Fibroblast of pulmonary artery (primary cell): ENCODE results near the gene CBS.
"Not testable (repeated sequence)": the region's sequence is repeated elsewhere in the genome, so short reads cannot be mapped to it uniquely, and the experiment has no call there.

ENCODE experiments used
- DNase-seq: peaks from one replicate; pipeline ENCODE4 v3.0.0-alpha.2; 2010; ENCODE audit warnings: low read depth
- H3K4me3 ChIP-seq: replicated peaks from 2 replicates; pipeline ENCODE4 v1.5.1; 2011; ENCODE audit warnings: low read depth, mild to moderate bottlenecking, control low read depth, low read length, moderate library complexity

Gene CBS

DNA sequence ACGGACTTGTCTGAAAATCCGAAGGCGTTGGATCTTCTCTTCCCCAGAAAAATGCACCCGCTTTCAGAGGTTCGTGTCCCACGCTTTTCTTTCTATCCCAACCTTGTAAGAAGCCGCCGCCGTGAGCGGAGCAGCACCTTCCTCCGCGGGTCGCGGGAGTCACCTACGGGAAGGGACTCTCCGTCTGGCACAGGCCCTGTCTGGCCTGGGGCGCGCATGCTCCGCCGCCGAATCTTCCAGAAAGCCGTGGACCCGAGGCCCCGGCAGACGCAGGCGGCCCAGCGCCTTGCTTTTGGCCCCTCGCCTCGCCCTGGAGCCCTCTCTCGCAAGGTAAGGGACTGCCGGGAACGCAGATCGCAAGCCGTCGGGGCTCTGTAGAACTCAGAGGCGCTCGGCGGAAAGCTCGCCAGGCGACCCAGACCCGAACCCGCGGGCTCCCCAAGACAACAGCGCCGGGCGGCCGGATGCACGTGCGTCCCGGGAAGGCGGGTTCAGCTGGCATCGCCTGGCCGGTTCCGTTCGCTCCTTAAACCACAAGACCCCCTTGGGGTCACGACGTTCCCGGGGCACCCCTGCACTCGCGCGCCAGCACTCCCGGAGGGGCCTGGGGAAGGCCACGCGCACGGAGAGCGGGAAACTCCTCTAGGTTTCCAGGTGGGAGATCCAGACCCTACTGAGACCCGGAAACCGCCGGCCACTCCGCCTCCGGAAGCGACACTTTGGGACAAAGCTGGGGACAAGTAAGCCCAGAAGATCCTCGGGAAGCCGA, 1.1 kb downstream of the CBS start:
- H3K4me3 ChIP-seq, DNase-seq: not testable (repeated sequence)

DNA sequence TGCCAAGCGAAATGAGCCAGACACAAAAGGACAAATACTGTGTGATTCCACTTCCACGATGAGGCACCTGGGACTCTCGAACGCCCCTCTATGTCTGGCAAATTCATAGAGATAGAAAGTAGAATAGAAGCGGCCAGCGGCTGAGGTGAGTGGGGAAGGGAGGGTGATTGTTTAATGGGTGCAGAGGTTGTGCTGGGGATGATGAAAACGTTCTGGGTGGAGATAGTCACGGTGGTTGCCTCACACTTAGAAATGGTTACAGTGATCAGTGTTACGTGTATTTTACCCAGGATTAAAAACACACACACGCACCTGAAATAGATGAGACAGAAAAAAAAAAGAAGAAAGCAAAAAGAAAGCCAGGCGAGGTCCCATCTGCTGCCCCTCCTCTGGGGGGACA, 2.9 kb downstream of the CBS start:
- DNase-seq, H3K4me3 ChIP-seq: not testable (repeated sequence)

DNA sequence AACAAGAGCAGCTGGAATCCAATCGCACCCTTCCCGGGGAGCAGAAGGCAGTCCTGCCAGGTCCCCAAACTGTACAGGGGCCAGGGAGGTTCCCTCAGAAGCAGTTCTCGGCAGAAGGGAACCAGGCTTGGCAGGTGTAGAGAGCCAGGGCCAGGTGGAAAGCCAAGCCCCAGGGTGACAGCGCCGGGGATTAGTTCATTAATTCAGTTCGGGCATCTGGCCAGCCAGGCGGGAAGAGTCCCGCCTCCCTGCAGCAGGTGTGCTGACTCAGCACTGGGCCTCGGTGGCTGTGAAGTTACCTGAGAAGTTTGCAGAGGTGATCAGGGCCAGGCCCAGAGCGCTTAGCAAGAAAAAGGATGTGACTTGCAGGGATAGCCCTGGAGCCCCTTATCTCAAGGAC, 6.0 kb downstream of the CBS start:
- DNase-seq, H3K4me3 ChIP-seq: not testable (repeated sequence)

DNA sequence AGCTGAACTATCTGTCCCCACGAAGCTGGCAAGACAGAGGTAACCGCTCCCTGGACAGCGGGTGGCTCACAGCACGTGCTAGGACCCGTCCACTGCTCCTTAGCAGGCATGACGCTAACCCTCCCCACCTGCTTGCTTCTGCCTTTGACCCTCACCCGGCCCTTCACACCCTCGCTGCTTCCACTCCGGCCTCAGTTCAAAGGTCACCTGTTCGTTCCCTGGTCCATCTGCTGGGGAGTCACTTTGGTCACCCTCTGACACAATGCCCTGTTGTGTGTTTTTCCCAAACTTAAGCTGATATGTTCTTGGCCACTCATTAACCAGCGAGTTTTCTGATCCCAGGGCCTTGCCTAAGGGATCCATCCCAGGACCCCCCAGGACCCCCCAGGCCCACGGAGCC, 7.6 kb downstream of the CBS start:
- DNase-seq, H3K4me3 ChIP-seq: not testable (repeated sequence)

DNA sequence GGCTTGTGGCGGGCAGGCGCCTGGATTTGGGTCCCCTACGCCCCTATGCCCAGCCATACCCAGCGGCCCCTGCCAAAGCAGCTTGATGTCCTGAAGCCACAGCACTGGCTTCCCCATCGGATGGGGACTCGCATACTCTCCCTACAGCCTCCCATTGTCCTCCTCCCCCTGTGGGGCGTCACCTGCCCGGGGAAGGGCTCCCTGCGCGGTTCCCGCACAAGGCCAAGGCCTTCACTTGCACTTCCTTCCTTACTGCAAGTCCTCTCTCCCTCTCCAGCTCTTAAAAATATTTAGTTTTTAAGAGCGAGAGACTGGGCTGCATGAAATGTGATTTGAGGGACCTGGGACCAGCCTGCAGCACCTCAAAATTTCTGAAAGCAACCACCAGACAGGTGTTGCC, 8.9 kb downstream of the CBS start:
- not testable (repeated sequence) for H3K4me3 ChIP-seq, DNase-seq

DNA sequence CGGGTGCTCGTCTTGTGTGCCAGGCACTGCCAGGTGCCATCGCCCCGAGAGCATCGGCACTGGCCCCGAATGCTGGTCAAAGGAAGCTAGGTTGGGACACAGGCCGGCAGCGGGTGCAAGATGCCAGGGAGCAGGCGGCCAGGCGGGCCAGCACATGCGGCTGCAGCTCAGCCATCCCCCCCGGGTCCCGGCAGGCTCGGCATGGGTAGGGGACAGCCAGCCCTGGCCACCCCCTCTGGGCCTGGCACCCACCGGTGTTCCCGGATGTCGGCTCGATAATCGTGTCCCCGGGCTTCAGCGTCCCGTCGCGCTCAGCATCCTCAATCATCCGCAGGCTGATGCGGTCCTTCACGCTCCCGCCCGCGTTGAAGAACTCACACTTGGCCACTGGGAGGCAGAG, 9.6 kb downstream of the CBS start:
- H3K4me3 ChIP-seq, DNase-seq: not testable (repeated sequence)

DNA sequence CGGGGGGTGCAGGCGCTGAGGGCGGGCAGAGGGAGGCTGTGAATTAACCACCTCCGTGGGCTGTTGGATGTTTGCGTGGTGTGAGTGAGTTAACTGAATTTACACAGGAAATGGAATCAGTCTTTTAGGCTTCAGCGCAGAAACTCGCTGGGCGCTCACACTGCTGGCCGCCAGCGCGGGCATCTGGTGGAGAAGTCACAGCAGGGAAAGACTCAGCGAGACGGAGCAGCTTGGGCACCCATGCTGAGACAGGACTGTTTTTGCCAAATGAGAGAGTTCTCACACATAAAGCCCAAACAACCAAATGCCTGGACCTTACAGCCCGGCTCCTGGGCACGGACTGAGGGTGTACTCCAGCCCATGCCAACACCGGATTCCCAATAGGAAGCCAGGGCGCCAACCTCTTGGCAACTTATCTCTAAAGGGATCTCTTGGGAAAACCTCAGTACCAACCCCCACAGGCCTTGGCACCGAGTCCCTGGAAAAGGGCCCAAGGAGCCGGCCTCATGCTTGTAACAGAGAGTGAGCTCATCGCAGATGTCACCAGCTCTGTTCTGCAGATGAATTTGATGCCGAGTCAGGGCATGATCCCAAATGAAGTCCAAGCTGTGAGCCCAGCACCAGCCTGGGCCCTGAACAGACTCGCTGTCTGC, 11.2 kb downstream of the CBS start:
- not testable (repeated sequence) for H3K4me3 ChIP-seq, DNase-seq

DNA sequence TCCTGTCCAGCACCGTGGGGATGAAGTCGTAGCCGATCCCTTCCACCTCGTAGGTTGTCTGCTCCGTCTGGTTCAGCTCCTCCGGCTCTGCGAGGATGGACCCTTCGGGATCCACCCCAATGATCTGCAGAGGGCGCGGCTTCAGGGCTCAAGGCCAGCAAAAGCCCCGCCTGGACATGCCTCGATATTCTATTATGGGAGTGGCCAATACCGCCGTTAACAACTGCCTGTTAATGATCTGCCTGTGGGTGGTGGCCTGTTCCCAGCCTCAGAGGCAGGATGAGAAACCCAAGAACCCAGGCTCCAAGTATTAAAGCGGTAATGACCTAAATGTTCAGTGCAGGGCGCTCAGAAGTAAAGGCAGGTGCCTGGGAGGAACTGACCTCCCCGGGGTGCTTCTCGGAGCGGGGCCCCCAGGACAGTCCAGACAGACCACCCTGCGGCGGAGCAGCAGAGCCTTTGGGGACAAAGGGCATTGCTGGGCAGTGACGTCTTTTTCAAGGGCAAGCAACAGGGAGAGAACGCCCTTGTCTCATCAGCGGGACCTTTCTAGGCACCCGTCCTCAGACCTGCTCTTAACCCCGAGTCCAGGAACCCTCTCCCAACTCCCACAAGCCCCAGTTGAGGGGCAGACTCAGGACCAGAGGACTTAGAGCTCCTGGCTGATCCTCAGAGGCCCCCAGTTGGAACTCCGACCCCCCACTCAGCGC, 12.5 kb downstream of the CBS start:
- DNase-seq, H3K4me3 ChIP-seq: not testable (repeated sequence)

DNA sequence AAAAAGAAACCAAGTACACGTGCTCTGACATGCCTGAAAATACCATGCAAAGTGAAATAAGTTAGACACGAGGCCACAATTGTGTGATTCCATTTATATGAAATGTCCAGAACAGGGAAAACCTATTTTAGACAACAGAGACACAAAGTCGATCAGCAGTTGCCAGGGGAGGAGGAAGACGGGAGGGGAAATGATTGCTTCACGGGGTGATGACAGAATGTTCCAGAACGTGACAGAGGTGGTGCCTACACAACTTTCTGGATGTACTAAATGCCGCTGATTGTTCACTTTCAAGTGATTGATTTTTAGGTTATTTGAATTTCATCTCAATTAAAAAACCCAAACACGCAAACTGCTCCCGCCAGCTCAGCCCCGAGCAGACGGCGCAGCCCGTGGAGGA, 22.5 kb downstream of the CBS start:
- H3K4me3 ChIP-seq, DNase-seq: not testable (repeated sequence)

DNA sequence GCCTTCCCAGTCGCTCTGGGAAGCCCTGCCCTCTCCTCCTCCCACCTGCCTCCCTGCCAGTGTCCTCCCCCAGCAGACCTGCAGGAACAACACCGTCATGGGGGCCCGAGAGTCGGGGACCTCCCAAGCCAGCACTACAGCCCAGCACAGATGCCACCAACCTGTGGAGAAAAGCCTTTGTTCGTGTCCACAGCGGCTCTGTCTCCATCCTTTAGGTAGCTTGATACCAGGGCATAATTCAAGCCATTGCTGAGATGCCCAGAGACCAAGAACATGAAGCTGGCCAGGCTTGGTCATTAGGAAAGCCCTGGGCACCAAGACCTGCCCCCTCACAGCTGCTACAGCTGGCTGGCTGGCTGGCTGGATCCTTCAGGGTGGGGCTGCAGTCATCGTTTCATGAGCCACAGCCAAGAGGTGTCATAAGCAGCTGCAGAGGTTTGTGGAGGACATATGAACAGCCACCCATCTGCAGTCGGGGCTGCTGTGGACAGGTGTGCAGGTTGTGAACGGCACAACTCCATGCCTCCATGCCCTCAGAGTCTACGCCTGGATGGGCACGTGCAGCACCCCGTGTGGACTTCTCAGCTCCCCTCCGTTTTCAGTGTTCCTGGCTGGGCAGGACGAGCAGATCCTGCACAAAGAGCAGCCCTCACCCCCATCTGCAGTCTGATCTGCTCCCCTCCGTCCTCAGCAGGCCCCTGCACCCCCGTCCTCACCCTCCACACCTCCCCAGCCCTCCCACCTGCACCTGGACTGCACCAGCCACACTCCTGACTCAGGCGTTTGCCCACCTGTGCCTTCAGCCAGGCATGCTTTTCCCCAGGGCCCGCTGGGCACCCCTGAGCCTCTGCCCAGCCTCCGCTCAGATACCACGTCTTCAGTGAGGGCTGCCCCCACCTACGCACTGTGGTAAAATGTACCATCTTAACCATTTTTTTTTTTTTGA, 29.5 kb downstream of the CBS start:
- not testable (repeated sequence) for DNase-seq, H3K4me3 ChIP-seq

DNA sequence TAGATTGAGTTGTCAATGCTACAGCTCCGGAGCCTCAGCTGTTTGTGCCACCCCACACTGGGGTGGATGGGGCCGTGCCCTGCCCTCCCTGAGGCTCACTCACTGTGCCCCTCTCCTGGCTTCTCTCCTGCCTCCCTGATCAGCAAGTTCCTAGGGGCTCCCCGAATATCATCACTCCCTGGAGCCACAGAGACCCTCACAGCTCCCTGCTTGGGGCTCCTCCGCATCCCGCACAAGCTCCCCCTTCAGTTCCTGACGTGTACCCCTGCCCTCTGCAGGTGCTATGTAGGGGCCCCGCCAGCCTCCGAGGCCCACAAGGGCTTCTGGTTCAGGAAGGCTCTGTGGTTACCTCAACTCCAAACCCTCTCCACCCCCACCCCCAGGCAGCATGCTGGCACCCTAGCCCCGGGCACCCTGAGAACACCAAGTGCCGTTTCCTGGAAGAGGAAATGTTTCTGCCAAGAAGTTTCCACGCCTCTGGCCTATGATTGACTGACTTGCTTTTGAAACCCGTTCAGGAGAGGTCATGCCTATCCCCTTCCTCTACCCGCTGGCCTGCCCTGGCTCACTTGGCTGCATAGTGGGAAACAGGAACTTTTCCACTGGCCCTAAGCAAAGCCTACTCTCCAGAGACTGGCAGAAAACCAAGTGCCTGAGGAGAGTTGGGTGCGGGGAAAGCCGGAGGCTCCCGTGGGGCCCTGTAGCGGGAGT, 30.3 kb downstream of the CBS start:
- not testable (repeated sequence) for DNase-seq

DNA sequence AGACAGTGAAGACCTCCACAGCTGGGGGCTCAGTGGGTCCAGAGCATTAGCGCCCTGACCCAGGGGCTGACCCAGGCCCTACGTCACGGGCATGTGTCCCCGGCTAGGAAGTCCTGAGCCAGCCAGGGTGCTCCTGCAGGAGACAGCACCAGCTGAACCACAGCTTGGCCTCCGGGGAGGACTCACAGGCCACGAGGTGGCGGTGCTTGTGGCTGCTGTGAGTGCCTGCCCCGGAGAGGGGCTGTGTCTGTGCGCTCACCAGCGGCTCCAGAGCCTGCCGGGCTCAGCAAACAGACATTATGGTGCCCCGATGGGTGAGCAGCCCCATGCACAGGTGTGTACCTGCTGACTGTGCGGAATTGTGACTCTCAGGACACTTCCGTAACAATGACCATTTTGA, 31.1 kb downstream of the CBS start:
- H3K4me3 ChIP-seq, DNase-seq: not testable (repeated sequence)

More for the DNA sequence above, 30.3 kb downstream of the CBS start:
- not testable (repeated sequence) for H3K4me3 ChIP-seq

DNA sequence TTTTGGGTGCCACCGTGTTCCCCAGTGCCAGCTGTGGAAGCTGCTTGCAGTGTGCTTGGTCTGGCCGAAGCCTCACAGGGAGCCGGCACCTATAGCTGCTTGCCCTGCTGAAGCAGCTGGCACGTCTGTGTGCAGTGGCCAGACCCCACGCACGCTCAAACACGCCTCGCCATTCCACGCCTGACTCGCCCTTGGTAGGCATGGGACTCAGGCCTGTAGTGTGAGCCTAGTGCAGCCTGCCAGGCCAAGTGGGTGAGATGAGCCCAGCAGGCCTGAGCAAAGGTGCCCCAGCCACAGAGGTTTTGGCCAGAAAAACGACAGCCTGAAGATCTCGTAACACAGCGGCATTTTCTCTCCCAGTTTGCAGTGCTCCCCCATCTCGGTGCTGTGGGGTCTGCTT, 32.3 kb downstream of the CBS start:
- DNase-seq, H3K4me3 ChIP-seq: not testable (repeated sequence)

DNA sequence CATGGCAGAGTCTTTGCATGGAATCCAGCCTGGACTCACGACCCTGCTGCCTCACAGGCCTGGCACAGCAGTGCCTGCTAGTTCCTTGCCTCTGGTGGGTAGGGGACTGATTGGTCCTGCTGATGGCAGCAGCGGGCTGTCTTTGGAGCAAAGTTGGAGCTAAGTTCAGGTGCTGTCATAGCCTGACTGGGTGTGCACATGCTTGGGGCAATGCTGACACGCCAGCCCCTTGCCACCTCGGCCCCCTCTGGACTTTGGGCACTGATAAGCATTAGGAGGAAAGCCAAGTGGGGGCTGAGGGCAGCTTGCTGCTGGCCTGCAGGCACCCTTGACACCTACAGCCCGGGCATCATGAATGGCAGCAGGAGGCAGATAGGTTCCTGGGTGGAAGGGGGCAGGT, 33.5 kb downstream of the CBS start:
- not testable (repeated sequence) for DNase-seq, H3K4me3 ChIP-seq

DNA sequence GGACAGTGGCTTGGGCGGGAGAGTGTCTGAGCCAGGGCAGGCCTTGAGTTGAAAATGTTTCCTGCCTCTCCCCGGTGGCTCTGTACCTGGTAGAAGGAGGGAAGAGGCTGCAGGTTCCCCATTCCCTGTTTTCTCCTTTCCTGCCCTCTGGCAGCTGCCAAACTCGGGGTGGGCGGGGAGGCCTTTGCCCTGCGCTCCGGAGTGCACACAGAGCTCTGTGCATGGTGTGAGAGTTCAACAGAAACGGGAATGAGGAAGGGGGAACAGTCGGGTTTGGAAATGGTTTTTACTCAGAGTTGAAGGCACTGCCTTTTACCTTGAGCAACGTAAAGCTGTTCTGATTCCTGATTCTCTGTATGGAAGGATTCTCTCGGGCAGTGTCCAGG, 37.0 kb downstream of the CBS start:
- not testable (repeated sequence) for DNase-seq, H3K4me3 ChIP-seq

DNA sequence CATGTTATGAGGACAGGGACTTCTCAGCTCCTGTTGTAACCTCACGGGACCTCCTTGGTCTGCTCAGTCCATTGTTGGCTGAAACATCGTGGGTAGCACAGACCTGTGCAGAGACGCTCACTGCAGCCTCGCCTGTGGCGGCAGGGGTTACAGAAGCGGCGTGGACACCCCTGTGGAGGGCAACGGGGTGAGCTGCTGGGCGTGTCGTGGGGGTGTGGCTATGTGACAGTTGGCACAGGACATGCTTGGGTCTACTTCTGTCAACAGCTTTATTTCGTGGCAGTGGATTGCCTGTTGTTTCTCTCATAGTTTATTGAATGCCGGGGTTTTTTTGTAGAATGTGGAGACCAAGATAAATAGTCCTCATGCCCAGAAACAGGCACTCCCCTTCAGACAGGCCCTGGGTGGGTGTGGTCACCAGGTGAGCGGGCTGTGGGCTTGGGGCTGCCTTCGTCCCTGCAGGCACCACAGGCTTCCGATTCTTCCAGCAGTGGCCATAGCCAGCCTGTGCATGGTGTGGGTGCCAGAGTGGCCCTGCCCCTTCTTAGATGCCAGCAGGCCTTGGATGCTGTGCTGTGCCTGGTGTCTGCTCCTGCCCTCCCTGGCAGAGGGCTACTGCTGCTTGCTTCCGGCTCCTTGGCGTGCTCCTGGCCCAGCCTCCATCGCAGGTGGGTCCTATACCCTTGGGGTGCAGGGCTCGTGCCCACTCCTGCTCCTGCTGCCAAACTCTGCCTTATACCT, 37.5 kb downstream of the CBS start:
- not testable (repeated sequence) for DNase-seq, H3K4me3 ChIP-seq

DNA sequence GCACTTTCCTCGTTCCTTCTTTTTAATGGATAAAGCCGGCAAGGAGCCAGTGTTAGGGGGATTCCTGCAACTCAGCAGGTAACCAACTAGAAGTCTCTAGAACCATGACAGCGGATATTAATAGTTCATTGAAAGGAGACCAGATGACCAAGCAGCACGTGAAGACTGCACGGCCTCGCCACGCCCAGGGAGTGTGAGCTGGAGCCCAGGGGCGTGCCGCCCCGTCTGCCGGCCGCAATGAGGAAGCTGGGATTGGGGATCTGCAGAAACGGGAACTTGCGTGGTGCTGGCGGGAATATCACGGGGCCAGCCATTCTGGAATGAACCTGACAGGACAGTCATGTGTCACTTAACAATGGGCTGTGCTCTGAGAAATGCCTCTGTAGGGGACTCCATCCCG, 38.7 kb downstream of the CBS start:
- not testable (repeated sequence) for H3K4me3 ChIP-seq, DNase-seq
